ENCODE results near the gene GSE1.

The GSE1 gene

GRCh38 chr16:85710732-85711131, 97.6 kb downstream of the GSE1 start:
- DNase-seq, result no peak

GRCh38 chr16:85711982-85712587, 99.0 kb downstream of the GSE1 start:
- DNase-seq, result no peak

GRCh38 chr16:85712801-85713200, 99.7 kb downstream of the GSE1 start:
- no peak for DNase-seq

- DNase-seq, result peak; percentile 59
Measured at GRCh38 chr16:85715169-85716021, 102.3 kb downstream of the GSE1 start.

GRCh38 chr16:85716022-85716679, 103.0 kb downstream of the GSE1 start:
- no peak for DNase-seq

- peak; percentile 22 for DNase-seq
Measured at GRCh38 chr16:85716680-85717038, 103.5 kb downstream of the GSE1 start.

GRCh38 chr16:85717393-85718152, 104.5 kb downstream of the GSE1 start:
- peak; percentile 90 for DNase-seq

GRCh38 chr16:85718153-85718477, 105.0 kb downstream of the GSE1 start:
- no peak for DNase-seq

- DNase-seq, result peak; percentile 41
Measured at GRCh38 chr16:85718682-85719081, 105.6 kb downstream of the GSE1 start.

GRCh38 chr16:85719605-85720301, 106.6 kb downstream of the GSE1 start:
- no peak for DNase-seq

GRCh38 chr16:85720302-85720637, 107.1 kb downstream of the GSE1 start:
- DNase-seq, result no peak

GRCh38 chr16:85722128-85722893, 109.2 kb downstream of the GSE1 start:
- DNase-seq, result no peak

GRCh38 chr16:85724126-85724879, 111.2 kb downstream of the GSE1 start:
- no peak for DNase-seq

GRCh38 chr16:85724936-85725335, 111.8 kb downstream of the GSE1 start:
- peak; percentile 61 for DNase-seq

All from NCI-H1694 (cell line).